ENCODE data around the gene CTNND1. TPM values are rescaled to one million over a fixed set of nuclear protein-coding genes. Genes with fewer than 3 reads are reported as not detected.

The CTNND1 gene
- total RNA-seq, 1 donor from 2014 or later: 135 TPM

DNA sequence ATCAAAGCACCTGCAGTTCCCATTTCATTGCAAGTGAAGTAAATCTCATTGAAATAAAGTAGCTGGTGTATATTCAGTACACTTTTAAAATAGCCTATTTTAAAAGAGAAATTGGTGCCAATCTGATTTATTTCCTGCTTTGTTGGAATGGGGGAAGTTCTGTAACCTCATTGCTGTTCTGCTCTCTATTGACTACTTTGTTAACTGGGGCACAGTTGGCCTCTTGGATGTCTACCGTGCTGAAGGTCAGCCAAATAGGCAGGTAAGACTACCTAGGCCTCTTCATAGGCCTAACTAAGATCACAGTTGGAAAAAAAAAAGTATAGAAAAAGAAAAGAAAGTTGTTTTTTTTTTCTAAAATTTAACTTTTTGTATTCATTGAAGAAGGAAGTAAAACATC, 9.2 kb downstream of the CTNND1 start:
- Mint-ChIP-seq H3K27ac (no peak overlapping the region), H3K36me3 (peaks cover 25% of the 10 kb centered on the region), H3K4me1 (peaks cover 20% of the 10 kb centered on the region), H3K27me3 (ENCODE audit: insufficient read depth, low read depth) (no peaks in the 10 kb centered on the region), H3K9me3 (peaks cover 12% of the 10 kb centered on the region), H3K4me3 (no peak overlapping the region)
- Histone ChIP-seq H3K27me3 (no peaks in the 10 kb centered on the region), H3K9me3 (ENCODE audit: low read depth) (no peaks in the 10 kb centered on the region), H3K4me1 (peaks cover 21% of the 10 kb centered on the region), H2AFZ (replicated peaks) (no peak overlapping the region), H3K36me3 (no peaks in the 10 kb centered on the region), H3F3A (ENCODE audit: low read depth) (peaks cover 23% of the 10 kb centered on the region), H3K4me3 (no peak overlapping the region), H3K27ac (no peak overlapping the region), H3K9ac (no peak overlapping the region), H3K4me2 (no peak overlapping the region), H4K20me1 (ENCODE audit: low read depth) (peaks cover 93% of the 10 kb centered on the region), H3K79me2 (ENCODE audit: low read depth) (peaks cover 100% of the 10 kb centered on the region)
- TF ChIP-seq CTCF (IDR thresholded peaks at IDR 0.05) (no peak), EZH2 (IDR thresholded peaks at IDR 0.05) (no peak), EZH2phosphoT487 (IDR thresholded peaks at IDR 0.05) (no peak)
- no peak for DNase-seq (ENCODE audit: low spot score)

GRCh38 chr11:57771365-57771764, 9.8 kb downstream of the CTNND1 start:
- DNase-seq (ENCODE audit: low spot score): no peak
- Histone ChIP-seq H3F3A (ENCODE audit: low read depth) (peaks cover 28% of the 10 kb centered on the region), H3K79me2 (ENCODE audit: low read depth) (peaks cover 100% of the 10 kb centered on the region), H3K4me2 (no peak overlapping the region), H4K20me1 (ENCODE audit: low read depth) (peaks cover 93% of the 10 kb centered on the region), H3K9ac (no peak overlapping the region), H3K4me3 (no peak overlapping the region), H3K27ac (no peak overlapping the region), H3K9me3 (ENCODE audit: low read depth) (no peaks in the 10 kb centered on the region), H3K27me3 (no peaks in the 10 kb centered on the region), H2AFZ (replicated peaks) (no peak overlapping the region), H3K4me1 (peaks cover 21% of the 10 kb centered on the region), H3K36me3 (no peaks in the 10 kb centered on the region)
- Mint-ChIP-seq H3K4me1 (peaks cover 23% of the 10 kb centered on the region), H3K9me3 (peaks cover 12% of the 10 kb centered on the region), H3K27ac (no peak overlapping the region), H3K36me3 (peaks cover 24% of the 10 kb centered on the region), H3K27me3 (ENCODE audit: insufficient read depth, low read depth) (no peaks in the 10 kb centered on the region), H3K4me3 (no peak overlapping the region)
- TF ChIP-seq CTCF (IDR thresholded peaks at IDR 0.05) (no peak), EZH2phosphoT487 (IDR thresholded peaks at IDR 0.05) (no peak), EZH2 (IDR thresholded peaks at IDR 0.05) (no peak)

DNA sequence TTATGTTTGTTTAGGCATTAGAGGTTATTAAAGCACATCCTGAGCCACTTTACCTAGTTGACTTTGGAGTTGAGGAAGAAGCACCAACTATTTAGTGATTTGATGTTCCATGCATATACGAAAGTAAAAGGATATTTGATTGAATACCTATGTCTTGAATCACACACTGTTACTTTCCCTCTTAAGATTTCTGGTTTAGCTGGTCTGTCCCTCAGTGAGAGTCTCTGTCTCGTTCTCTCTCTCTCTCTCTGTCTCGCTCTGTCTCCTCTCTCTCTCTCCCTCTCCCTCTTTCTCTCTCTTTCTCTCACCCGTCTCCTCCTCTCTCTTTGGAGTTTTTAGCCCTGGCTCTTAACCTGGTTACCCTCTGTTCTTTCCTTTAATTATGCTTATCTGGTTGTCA, 11.0 kb downstream of the CTNND1 start:
- peaks cover 100% of the 10 kb centered on the region for H3K79me2 ChIP-seq (ENCODE audit: low read depth)
- no peaks in the 10 kb centered on the region for H3K9me3 ChIP-seq (ENCODE audit: low read depth)
- H4K20me1 ChIP-seq (ENCODE audit: low read depth): peaks cover 94% of the 10 kb centered on the region
- peaks cover 15% of the 10 kb centered on the region for H3K36me3 Mint-ChIP-seq
- H3K27me3 ChIP-seq: no peaks in the 10 kb centered on the region
- no peak overlapping the region for H3K27ac Mint-ChIP-seq
- peaks cover 40% of the 10 kb centered on the region for H3F3A ChIP-seq (ENCODE audit: low read depth)
- DNase-seq (ENCODE audit: low spot score): no peak
- H2AFZ ChIP-seq (replicated peaks): no peak overlapping the region
- no peak overlapping the region for H3K9ac ChIP-seq
- H3K36me3 ChIP-seq: no peaks in the 10 kb centered on the region
- H3K27ac ChIP-seq: no peak overlapping the region
- H3K4me3 Mint-ChIP-seq: no peak overlapping the region
- no peak overlapping the region for H3K4me3 ChIP-seq
- H3K27me3 Mint-ChIP-seq (ENCODE audit: insufficient read depth, low read depth): no peaks in the 10 kb centered on the region
- H3K9me3 Mint-ChIP-seq: peaks cover 7% of the 10 kb centered on the region
- peaks cover 31% of the 10 kb centered on the region for H3K4me1 Mint-ChIP-seq
- no peak for TF ChIP-seq EZH2phosphoT487 (IDR thresholded peaks at IDR 0.05)
- TF ChIP-seq EZH2 (IDR thresholded peaks at IDR 0.05): no peak
- no peak for TF ChIP-seq CTCF (IDR thresholded peaks at IDR 0.05)
- H3K4me2 ChIP-seq: no peak overlapping the region
- H3K4me1 ChIP-seq: peaks cover 30% of the 10 kb centered on the region
